ENCODE measurements around the gene NCKAP5. TPM values are rescaled to one million over a fixed set of nuclear protein-coding genes. Genes with fewer than 3 reads are reported as not detected.

Gene NCKAP5
- total and polyA plus RNA-seq, 9 of the 15 experiments (the other 6 are each of a cell fraction or from before 2014, with no cell fraction given): not detected

GRCh38 chr2:132884292-132884691 is 684.0 kb downstream of the NCKAP5 start:
- no peak overlapping the region for H3K4me2 ChIP-seq (ENCODE audit: insufficient read depth, low read length)
- TF ChIP-seq SMARCA4 (IDR thresholded peaks at IDR 0.05): no peak
- no peak for ATAC-seq
- no peaks in the 10 kb centered on the region for H3K36me3 ChIP-seq (ENCODE audit: control insufficient read depth, insufficient read depth, low read length)
- no peak overlapping the region for H2AFZ ChIP-seq (ENCODE audit: low read depth, low read length)
- FAIRE-seq: no peak
- intact Hi-C loops (cut with micrococcal nuclease): no loop called here
- CTCF ChIA-PET (ENCODE audit: low intra/inter-chr PET ratio): no interaction called here
- POLR2A ChIA-PET: no interaction called here
- no peaks in the 10 kb centered on the region for H4K20me1 ChIP-seq (replicated peaks; ENCODE audit: control insufficient read depth, insufficient read depth, low read length)
- no peaks in the 10 kb centered on the region for H3K27me3 ChIP-seq (ENCODE audit: control insufficient read depth in 2 of 2, insufficient read depth in 2 of 2, low read length in 2 of 2)
- H3K4me3 ChIP-seq: no peak overlapping the region
- no peaks in the 10 kb centered on the region for H3K9me3 ChIP-seq (replicated peaks; ENCODE audit: control insufficient read depth, insufficient read depth, low read depth, low read length)
- H3K9ac ChIP-seq (ENCODE audit: insufficient read depth in 1 of 2, low read depth in 2 of 2, low read length in 2 of 2): no peak overlapping the region
- H3K27ac ChIP-seq (ENCODE audit: extremely low read depth, low read depth, low read length): no peak overlapping the region
- H3K4me1 ChIP-seq (replicated peaks in 1 of 2; ENCODE audit: control insufficient read depth in 2 of 2, insufficient read depth in 2 of 2, low read length in 2 of 2): no peaks in the 10 kb centered on the region
- in situ Hi-C loops (cut with MboI): no loop called here
- BruUV-seq (replicated peaks): no TSS peak
- no peaks in the 10 kb centered on the region for H3K79me2 ChIP-seq (ENCODE audit: control insufficient read depth, insufficient read depth, low read length)
- WGBS (ENCODE audit: insufficient coverage, low coverage, missing lambda C conversion rate): 0% methylated on average over 4 of the region's 4 CpGs
- no peaks in the 10 kb centered on the region for H3K9me1 ChIP-seq (ENCODE audit: control insufficient read depth, insufficient read depth, low read length)
- no peak for DNase-seq (ENCODE audit: extremely low read depth in 1 of 4, low spot score in 3 of 4)

- no peaks in the 10 kb centered on the region for H3K36me3 ChIP-seq (ENCODE audit: control insufficient read depth, insufficient read depth, low read length)
- FAIRE-seq (no peak), DNase-seq (ENCODE audit: extremely low read depth in 1 of 4, low spot score in 3 of 4) (no peak), ATAC-seq (no peak)
- ChIA-PET CTCF (ENCODE audit: low intra/inter-chr PET ratio) (no interaction called here), POLR2A (no interaction called here)
- no peaks in the 10 kb centered on the region for H4K20me1 ChIP-seq (replicated peaks; ENCODE audit: control insufficient read depth, insufficient read depth, low read length)
- no peaks in the 10 kb centered on the region for H3K4me1 ChIP-seq (replicated peaks in 1 of 2; ENCODE audit: control insufficient read depth in 2 of 2, insufficient read depth in 2 of 2, low read length in 2 of 2)
- H3K79me2 ChIP-seq (ENCODE audit: control insufficient read depth, insufficient read depth, low read length): no peaks in the 10 kb centered on the region
- H3K9me3 ChIP-seq (replicated peaks; ENCODE audit: control insufficient read depth, insufficient read depth, low read depth, low read length): no peaks in the 10 kb centered on the region
- H3K27me3 ChIP-seq (ENCODE audit: control insufficient read depth in 2 of 2, insufficient read depth in 2 of 2, low read length in 2 of 2): no peaks in the 10 kb centered on the region
- in situ Hi-C loops (cut with MboI): no loop called here
- no TSS peak for BruUV-seq (replicated peaks)
- no peak overlapping the region for H3K9ac ChIP-seq (ENCODE audit: insufficient read depth in 1 of 2, low read depth in 2 of 2, low read length in 2 of 2)
- no peak overlapping the region for H3K4me2 ChIP-seq (ENCODE audit: insufficient read depth, low read length)
- no peaks in the 10 kb centered on the region for H3K9me1 ChIP-seq (ENCODE audit: control insufficient read depth, insufficient read depth, low read length)
- no peak overlapping the region for H2AFZ ChIP-seq (ENCODE audit: low read depth, low read length)
- no peak overlapping the region for H3K27ac ChIP-seq (ENCODE audit: extremely low read depth, low read depth, low read length)
- H3K4me3 ChIP-seq: no peak overlapping the region
- WGBS (ENCODE audit: insufficient coverage, low coverage, missing lambda C conversion rate): 0% methylated on average over 4 of the region's 5 CpGs
- intact Hi-C loops (cut with micrococcal nuclease): no loop called here
- TF ChIP-seq SIN3A (IDR thresholded peaks at IDR 0.05; ENCODE audit: borderline replicate concordance in 2 of 2, control insufficient read depth in 1 of 2, low read depth in 2 of 2, low read length in 2 of 2): no peak
- no peak for TF ChIP-seq SAFB (IDR thresholded peaks at IDR 0.05; ENCODE audit: borderline replicate concordance, low read depth, low read length)
- no peak for TF ChIP-seq ILK (tag; IDR thresholded peaks at IDR 0.05; ENCODE audit: borderline replicate concordance, low read depth)
- TF ChIP-seq STAT6 (CRISPR knock-in tag; IDR thresholded peaks at IDR 0.05): no peak
- no peak for TF ChIP-seq NBN (IDR thresholded peaks at IDR 0.05; ENCODE audit: low read depth)
- no peak for TF ChIP-seq SIX5 (IDR thresholded peaks at IDR 0.05; ENCODE audit: borderline replicate concordance in 1 of 2, insufficient read depth in 1 of 2, low read depth in 1 of 2, low read length in 2 of 2)
- no peak for TF ChIP-seq HDAC3 (IDR thresholded peaks at IDR 0.05; ENCODE audit: borderline replicate concordance, partially characterized antibody)
- TF ChIP-seq E4F1 (CRISPR knock-in tag; IDR thresholded peaks at IDR 0.05; ENCODE audit: borderline replicate concordance): no peak
- TF ChIP-seq ELF1 (tag; IDR thresholded peaks at IDR 0.05): no peak
- TF ChIP-seq CBFA2T2 (conservative IDR thresholded peaks at IDR 0.05): no peak
- no peak for TF ChIP-seq CHD1 (IDR thresholded peaks at IDR 0.05; ENCODE audit: low read length)
These were observed 684.8 kb downstream of the NCKAP5 start for GRCh38 chr2:132883430-132883829.

All from K562 (cell line).